NOMO-1 (cell line): Measurements from ENCODE around the gene SPATA7.

Experiments
- DNase-seq, 2 experiments: peaks; one replicate each; lab custom pipeline; 2025; ENCODE audit not compliant: unreplicated experiment in 2 of 2; lab: John Stamatoyannopoulos, UW

SPATA7 gene

DNA sequence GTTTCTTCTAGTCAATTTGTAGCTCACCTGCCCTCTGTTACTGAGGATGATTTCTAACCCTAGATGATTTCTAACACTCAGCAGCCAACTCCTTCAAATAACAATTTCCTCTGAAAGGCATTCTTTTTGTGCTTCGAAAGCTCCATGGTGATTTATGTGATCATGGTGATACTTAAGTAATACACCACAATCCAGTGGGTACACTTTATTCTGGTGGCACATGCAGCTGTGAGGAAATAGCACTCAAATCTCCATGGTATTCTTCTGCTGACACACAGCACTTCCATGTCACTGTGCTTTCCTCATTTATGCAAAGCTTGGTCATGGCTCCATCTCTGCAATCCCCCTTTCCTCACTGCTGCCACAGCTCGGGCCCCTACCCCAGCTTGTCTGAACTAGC, 95.6 kb downstream of the SPATA7 start:
- no peak for DNase-seq

DNA sequence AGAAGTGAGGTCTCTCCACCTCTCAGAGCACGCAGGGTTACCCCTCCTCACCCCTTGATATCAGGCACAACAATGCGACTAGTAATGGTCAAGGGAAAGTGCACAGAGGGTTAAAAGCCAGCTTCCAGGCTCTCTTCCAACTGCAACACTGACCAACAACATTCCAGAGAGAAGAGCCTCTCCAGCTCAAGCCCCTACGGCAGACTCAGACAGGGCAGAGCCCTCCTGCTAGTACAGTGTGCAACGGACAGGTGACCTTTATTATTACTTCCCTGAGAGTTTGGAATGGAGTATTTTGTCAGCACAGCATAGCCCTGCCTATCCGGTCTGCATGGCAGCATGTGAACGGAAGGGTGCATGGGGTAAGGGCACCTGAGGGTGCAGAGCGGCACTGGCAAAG, 96.3 kb downstream of the SPATA7 start:
- DNase-seq = no peak

DNA sequence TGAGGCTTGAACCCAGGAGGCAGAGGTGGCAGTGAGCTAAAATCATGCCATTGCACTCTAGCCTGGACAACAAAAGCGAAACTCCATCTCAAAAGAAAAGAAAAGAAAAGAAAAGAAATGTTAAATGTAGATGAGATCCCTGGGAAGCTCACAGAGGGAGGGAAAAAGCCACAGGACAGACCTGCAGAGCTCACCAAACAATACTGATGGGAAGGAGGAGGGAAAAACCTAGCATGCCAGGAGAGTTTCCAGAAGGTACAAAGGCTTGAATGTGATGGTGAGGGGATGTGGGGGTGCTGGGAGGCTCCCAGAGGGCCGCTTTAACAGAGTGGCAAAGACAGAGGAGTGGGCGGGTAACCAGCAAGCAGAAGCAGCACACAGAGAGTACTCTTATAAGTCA, 97.1 kb downstream of the SPATA7 start:
- DNase-seq = no peak
